GM10248 (cell line): ENCODE results near the gene ALDH1L1.
"Not testable (repeated sequence)": the region's sequence is repeated elsewhere in the genome, so short reads cannot be mapped to it uniquely, and the experiment has no call there.

Source experiments
- CTCF ChIA-PET: fragments of 300-600 bp; sonication (Branson Sonifier 250); formaldehyde crosslinking; extraction: SDS; loops from one replicate; lab custom pipeline; 2021; ENCODE audit warnings: antibody characterized with exemption; lab: Yijun Ruan, JAX
- POLR2A ChIA-PET: fragments of 350-650 bp; sonication (Branson Sonifier 250); formaldehyde crosslinking; extraction: SDS; loops from one replicate; lab custom pipeline; 2020; ENCODE audit warnings: antibody characterized with exemption; lab: Yijun Ruan, JAX
- DNase-seq: peaks from one replicate; pipeline ENCODE4 v3.0.0; 2012; ENCODE audit errors: extremely low spot score
- CTCF ChIP-seq: IDR thresholded peaks from 2 replicates; pipeline ENCODE4 v1.5.1; 2012; ENCODE audit warnings: mild to moderate bottlenecking, low read depth; ENCODE audit errors: extremely low read depth, missing control alignments, control extremely low read depth

Gene ALDH1L1

GRCh38 chr3:126076140-126076539, 104.2 kb downstream of the ALDH1L1 start:
- DNase-seq = no peak
- POLR2A ChIA-PET = no interaction called here
- no peak for TF ChIP-seq CTCF
- CTCF ChIA-PET = no interaction called here

- ChIA-PET CTCF (interaction anchor here (1.9 kb wide), 1 partner anchor 11 kb away, joined by 6 read pairs; no protein-coding TSS in a partner anchor), POLR2A (no interaction called here)
- no peak for DNase-seq
- TF ChIP-seq CTCF = no peak
Measured at GRCh38 chr3:126070146-126070545, 110.2 kb downstream of the ALDH1L1 start.

GRCh38 chr3:126067959-126068358, 112.4 kb downstream of the ALDH1L1 start:
- ChIA-PET POLR2A (no interaction called here), CTCF (interaction anchor here (0.9 kb wide), 1 partner anchor 11 kb away, joined by 3 read pairs; no protein-coding TSS in a partner anchor)
- no peak for TF ChIP-seq CTCF
- DNase-seq = peak; percentile 9

- CTCF ChIA-PET, POLR2A ChIA-PET, DNase-seq: not testable (repeated sequence)
Measured at GRCh38 chr3:126066676-126067075, 113.7 kb downstream of the ALDH1L1 start.

GRCh38 chr3:126065876-126066275, 114.5 kb downstream of the ALDH1L1 start:
- ChIA-PET POLR2A (no interaction called here), CTCF (interaction anchor here (0.8 to 1.0 kb wide), 2 partner anchors 18 to 38 kb away, joined by 3 read pairs; partner anchors contain the start of gene SLC41A3)
- no peak for DNase-seq
- TF ChIP-seq CTCF = no peak

GRCh38 chr3:126064627-126065258, 115.6 kb downstream of the ALDH1L1 start:
- CTCF ChIA-PET = interaction anchor here (0.7 to 1.0 kb wide), 3 partner anchors 9 to 40 kb away, joined by 3 to 5 read pairs (median 3); partner anchors contain the start of gene SLC41A3
- DNase-seq = peak; percentile 43
- no peak for TF ChIP-seq CTCF
- POLR2A ChIA-PET = no interaction called here

- POLR2A ChIA-PET = no interaction called here
- TF ChIP-seq CTCF = no peak
- DNase-seq = no peak
- CTCF ChIA-PET = no interaction called here
Measured at GRCh38 chr3:126063358-126063965, 116.9 kb downstream of the ALDH1L1 start.
